HG03565 (cell line): ENCODE measurements around the gene TRIP13.

ENCODE experiments used
- ATAC-seq: cut with Tn5 transposase; IDR thresholded peaks from one replicate; pipeline ENCODE4 v1.9.1; 2021; ENCODE audit warnings: mild to moderate bottlenecking, moderate library complexity; ENCODE audit not compliant: unreplicated experiment

TRIP13 gene

GRCh38 chr5:949815-950560 is 57.3 kb downstream of the TRIP13 start:
- ATAC-seq: no peak

GRCh38 chr5:951940-952596 is 59.4 kb downstream of the TRIP13 start:
- no peak for ATAC-seq

DNA sequence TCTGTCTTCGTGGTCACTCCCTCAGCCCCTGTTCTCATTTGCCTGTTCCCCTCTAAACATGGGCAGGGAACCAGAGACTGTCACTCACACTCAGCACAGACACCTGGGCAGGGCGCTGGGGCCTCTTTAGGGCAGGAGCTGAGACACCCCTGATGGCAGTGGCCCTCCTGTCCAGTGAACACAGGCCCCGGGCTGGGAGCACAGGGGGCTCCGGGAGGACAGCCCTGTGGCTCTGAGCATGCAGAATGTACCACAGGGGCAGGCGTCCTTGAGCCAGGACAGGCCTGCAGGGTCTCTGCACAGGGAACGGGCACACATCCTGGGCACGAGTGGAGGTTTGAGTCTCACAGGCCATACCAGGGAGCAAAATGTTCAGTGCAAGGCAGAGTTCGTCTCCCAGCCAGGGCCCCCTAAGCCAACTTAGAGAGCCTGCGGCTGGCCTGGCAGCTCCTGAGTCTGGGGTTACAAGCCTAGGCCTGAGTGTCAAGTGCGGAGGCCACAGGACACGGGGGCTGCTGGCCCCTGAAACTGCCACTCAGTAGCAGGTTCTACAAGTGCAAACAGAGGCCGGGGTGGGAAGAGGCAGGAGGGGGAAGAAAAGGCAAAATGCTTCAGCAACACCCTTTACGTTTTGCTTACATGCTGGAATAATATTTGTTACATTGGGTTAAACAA is 60.0 kb downstream of the TRIP13 start:
- ATAC-seq: no peak

DNA sequence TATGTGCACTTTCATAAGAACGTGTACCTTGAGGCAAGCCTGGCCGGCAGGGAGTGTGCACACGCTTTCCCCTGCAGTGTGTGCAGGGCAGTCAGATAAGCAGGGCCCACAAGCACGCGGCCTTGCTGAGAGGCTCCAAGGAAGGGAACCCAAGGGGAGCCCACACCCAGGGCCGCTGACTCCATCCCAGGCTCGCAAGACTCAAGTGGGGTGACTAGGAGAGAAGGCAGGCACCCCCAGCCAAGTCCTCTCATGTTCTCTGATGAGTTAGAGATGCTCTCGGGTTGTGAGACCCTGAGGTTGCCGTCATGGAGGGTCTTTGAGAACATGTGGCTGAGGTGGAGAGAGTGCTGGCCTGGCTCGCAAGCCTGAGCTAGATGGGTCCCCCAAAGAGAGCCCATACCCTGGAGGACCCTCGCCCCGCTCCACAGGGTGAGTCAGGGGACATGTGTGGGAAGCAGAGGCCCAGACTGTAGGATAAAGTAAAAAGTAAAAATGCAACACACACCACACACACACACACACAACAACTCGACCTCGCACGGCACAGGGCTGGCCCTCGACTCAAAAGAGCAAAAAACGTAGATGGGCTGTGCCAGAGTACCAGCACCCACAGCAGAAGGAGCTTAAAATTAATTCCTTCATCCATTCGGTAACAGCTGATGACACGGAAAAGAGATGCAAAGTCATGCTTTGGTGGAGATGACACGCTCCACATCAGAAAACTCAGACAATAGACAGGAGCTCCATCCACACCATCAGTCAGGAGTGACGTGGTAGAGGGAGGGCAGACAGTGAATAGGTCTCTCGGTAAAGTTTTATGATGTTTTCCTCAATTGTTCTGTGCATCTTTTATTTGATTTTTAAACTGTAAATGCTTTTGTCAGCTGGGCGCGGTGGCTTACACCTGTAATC is 61.1 kb downstream of the TRIP13 start:
- no peak for ATAC-seq

GRCh38 chr5:955886-956761 is 63.4 kb downstream of the TRIP13 start:
- no peak for ATAC-seq

DNA sequence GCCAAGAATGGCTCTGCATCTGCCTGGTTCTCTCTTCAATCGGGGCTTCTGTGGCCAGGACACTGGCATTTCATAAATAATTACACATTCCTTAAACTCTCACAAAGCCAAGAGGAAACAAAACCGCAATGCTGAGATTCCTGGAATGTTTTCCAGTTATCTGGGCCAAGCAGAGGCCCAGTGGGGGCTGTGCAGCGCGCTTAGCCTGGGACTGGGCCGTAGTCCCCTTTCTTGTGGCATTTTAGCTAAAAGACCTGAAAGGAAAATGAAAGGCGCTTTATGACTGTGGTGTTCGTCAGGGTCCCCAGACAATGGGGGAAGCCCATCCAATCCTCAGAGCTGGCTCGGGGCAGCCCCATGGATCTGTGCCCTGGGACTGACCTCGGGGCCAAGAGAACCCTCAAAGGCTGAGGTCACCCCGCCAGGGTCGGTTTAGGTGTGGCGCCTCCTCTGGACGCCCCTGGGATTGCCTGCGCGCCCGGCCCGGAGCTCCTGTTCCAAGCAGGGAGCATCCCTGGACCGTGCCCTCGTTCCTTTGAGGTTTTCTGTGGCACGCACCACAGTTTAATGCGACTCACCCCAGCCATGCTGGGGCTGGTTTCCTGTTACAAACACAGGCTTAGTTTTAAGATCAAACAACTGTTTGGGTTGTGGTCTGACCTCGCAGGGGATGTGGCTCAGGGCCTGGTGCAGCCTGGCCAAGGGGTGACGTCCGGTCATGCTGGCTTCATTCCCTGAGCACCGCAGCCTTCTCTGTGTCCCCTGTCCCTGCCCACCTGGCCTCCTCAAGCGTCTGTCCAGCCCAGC is 64.5 kb downstream of the TRIP13 start:
- peak; percentile 70 for ATAC-seq

DNA sequence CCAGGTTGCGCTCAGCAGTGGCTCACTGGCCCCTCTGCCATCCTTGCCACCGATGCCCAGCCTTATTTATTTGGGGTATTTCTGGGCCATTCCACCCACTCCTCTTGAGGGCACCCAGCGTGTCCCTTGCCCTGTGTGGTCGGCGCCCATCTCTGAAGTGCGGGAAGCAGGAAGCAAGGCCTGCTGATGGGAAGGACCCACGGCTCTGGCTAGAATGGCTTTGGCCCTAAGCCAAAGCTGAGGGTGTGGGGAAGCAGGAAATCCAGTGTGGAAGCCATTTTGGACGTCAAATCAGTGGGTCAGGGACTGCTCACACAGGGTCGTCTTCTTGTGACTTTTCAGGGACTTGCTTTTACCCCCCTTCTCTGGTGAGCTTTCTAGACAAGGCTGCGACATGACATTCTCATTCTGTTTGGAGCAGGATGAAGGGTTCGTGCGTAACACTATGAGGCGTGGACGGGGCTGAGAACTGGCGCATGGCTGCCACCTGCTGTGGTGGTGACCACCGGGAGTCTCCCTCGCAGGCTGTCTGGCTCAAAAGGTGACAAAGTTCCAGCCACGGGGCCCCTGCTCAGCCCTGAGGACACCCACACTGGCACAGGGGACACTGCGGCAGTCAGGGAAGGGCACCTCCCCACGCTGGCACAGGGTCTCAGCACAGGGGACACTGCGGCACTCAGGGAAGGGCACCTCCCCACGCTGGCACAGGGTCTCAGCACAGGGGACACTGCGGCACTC is 65.2 kb downstream of the TRIP13 start:
- no peak for ATAC-seq

DNA sequence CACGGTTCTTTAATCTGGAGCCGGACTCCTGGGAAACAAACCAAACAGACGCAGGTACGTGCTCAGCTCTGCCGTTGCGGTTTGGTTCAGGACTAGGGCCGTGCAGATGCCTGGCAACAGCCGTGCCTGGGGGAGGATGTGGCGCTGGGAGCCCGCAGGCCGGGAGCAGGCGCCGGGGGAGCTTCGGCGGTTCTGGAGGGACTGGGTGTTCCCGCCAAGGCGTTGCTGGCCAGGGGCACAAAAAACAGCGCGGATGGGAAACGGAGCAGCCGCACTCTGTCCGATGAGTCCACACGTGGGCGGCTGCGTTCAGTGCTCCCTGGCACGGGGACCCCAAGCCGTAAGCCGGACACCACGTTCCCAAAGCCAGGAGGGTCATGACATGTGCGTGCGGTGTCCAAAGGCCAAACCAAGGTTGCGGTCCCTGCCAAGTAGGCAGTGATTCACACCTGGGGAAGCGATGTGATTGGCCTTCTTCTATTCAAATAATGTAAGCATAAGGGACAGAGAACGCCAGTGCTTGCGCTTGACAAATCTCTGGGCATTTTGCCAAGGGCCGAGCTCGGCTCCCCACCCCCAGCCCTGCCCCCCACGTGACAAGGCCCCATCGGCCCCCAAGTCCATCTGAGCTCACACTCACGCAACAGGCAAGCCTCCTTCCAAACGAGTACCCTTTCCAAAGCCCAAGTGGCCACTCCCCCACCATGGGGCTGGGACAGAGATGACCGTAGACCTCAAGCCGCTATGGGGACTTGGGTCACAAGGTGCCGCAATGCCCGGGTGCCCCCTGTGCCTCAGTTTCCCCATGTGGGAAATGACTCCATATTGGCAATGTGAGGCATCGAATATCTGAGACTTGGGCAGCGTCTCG is 66.3 kb downstream of the TRIP13 start:
- ATAC-seq: no peak

- ATAC-seq: no peak
Measured at GRCh38 chr5:959581-960531, 67.2 kb downstream of the TRIP13 start.

DNA sequence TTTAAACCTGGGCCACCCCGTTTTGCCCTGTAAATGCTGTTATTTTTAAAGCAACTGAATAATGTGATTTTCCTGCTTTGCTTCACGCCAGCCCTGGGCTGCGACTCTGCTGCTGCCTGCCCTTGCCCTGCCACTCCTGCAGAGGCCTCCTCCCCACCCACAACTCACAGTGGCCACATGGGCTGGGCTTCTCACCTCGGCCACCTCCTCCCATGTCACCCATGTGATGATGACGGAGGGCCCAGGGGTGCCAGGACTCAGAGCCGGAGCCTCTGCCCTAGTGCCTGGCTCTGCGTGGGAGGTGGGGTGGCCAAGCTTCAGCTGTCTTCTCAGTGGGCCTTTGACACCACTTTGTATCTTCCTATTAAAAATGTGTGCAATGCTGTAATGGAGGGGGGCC is 67.9 kb downstream of the TRIP13 start:
- no peak for ATAC-seq

- no peak for ATAC-seq
Measured at GRCh38 chr5:961002-961710, 68.5 kb downstream of the TRIP13 start.

- no peak for ATAC-seq
Measured at GRCh38 chr5:961711-962240, 69.1 kb downstream of the TRIP13 start.

DNA sequence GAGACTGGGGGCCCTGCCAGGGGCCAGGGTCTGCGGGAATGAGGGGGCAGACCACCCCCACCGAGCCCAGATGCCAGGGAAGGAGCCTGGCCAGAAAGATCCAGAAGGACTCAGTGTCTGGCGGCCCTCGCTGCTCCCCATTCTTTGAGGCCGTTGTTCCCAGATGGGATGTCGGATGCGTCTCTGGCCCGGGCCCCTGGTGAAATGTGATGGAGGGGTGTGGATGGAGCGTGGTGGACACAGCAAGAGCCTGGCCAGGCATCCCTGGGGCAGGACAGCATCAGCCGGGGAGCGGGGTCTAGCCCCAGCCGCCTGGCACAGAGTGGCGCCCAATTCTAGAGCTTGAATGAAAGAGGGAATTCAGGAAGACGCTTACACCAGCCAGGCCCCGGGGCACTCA is 69.7 kb downstream of the TRIP13 start:
- no peak for ATAC-seq

GRCh38 chr5:962801-963200 is 70.1 kb downstream of the TRIP13 start:
- ATAC-seq: no peak

DNA sequence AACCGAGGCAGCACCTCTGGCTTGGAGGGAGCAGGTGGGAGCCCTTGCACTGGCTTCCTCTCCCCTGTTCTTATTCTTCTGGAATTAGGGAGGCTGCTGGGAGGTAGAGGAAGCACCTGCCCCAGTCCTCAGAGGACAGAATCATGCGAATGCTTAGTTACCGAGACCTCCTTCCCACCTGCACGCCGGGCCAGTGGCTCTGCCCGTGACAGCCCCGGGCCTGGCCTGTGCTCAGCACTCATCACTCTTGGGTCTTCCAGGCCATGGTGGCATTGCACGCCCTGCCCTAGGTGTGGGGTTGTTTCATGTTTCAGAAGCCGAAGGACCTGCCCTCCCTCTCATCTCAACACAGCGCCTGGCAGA is 70.6 kb downstream of the TRIP13 start:
- ATAC-seq: no peak
